Right ventricle myocardium inferior (tissue), 1 donor: ENCODE measurements around the gene GCDH. TPM values are rescaled to one million over a fixed set of nuclear protein-coding genes. Genes with fewer than 3 reads are reported as not detected.
A peak's percentile ranks its signal among the peaks of the same experiment; 100 is the strongest.

Experiments
- ATAC-seq: fragments of 200-7000 bp; cut with Tn5 transposase; one replicate; pipeline ENCODE4 v1.9.1; 2020; ENCODE audit warnings: mild to moderate bottlenecking, moderate library complexity
- DNase-seq: peaks from one replicate; pipeline ENCODE4 v3.0.0; 2021; ENCODE audit errors: missing footprints
- intact Hi-C: fragments of 100-400 bp; cut with DNase I; formaldehyde crosslinking; loops from one replicate; pipeline ENCODE4 v1.11.0; 2022
- total RNA-seq: library from RNA; stranded (reverse); fragmentation: NEBNext Ultra II Directional; extraction: Animal tissue kit (Norgen Biotek cat#: 25700); gene quantifications from one replicate; pipeline ENCODE4 v1.2.1, GENCODE V29; 2021
- donor health status: DM: no; HTN: yes; CAD: no; lungs with severe emphysema.

The GCDH gene
- total RNA-seq, 1 donor from 2014 or later = 33.4 TPM

GRCh38 chr19:12868540-12869112 lies 22.3 kb upstream of the GCDH start:
- ATAC-seq = no peak
- DNase-seq = no peak
- intact Hi-C loops = no loop called here

- DNase-seq (no peak), ATAC-seq (no peak)
- intact Hi-C loops = no loop called here
Observed at GRCh38 chr19:12871681-12872080, 19.3 kb upstream of the GCDH start.

GRCh38 chr19:12872255-12872654 lies 18.7 kb upstream of the GCDH start:
- DNase-seq = no peak
- intact Hi-C loops = no loop called here
- no peak for ATAC-seq

GRCh38 chr19:12872941-12873890 lies 17.7 kb upstream of the GCDH start:
- DNase-seq = no peak
- intact Hi-C loops = no loop called here

GRCh38 chr19:12873891-12874745 lies 16.8 kb upstream of the GCDH start:
- no peak for ATAC-seq
- intact Hi-C loops = no loop called here
- no peak for DNase-seq

More at GRCh38 chr19:12872941-12873890, 17.7 kb upstream of the GCDH start:
- peak; percentile 69 for ATAC-seq

GRCh38 chr19:12875086-12875485 lies 15.9 kb upstream of the GCDH start:
- ATAC-seq = no peak
- intact Hi-C loops = no loop called here
- no peak for DNase-seq

GRCh38 chr19:12880551-12881171 lies 10.3 kb upstream of the GCDH start:
- intact Hi-C loops = no loop called here
- ATAC-seq (peak; percentile 32), DNase-seq (no peak)

- DNase-seq = peak; percentile 98
- intact Hi-C loops = no loop called here
- ATAC-seq = peak; percentile 96
Observed at GRCh38 chr19:12881172-12881808, 9.7 kb upstream of the GCDH start, which contains the start of gene DNASE2. TSS of gene DNASE2 (minus strand) at chr19:12881449. CDS start at chr19:12881375, 74 bp downstream.

GRCh38 chr19:12882589-12882988 lies 8.4 kb upstream of the GCDH start:
- DNase-seq = no peak
- no peak for ATAC-seq
- intact Hi-C loops = no loop called here

- DNase-seq = no peak
Observed at GRCh38 chr19:12884202-12884601, 6.8 kb upstream of the GCDH start.

GRCh38 chr19:12884627-12884925 lies 6.4 kb upstream of the GCDH start:
- DNase-seq = no peak
- intact Hi-C loops = no loop called here
- no peak for ATAC-seq

More at GRCh38 chr19:12884202-12884601, 6.8 kb upstream of the GCDH start:
- ATAC-seq = no peak
- intact Hi-C loops = no loop called here

GRCh38 chr19:12884926-12885748 lies 5.8 kb upstream of the GCDH start:
- ATAC-seq = peak; percentile 20
- intact Hi-C loops = loop anchor here (5.0 kb wide), 1 partner anchor 82 kb away; the partner anchor contains the start of gene DAND5

GRCh38 chr19:12885749-12886650 lies 5.0 kb upstream of the GCDH start:
- DNase-seq = no peak
- intact Hi-C loops = loop anchor here (5.0 kb wide), 1 partner anchor 81 kb away; the partner anchor contains the start of gene DAND5
- ATAC-seq = no peak

More at GRCh38 chr19:12884926-12885748, 5.8 kb upstream of the GCDH start:
- peak; percentile 90 for DNase-seq

- DNase-seq (no peak), ATAC-seq (no peak)
- intact Hi-C loops = loop anchor here (5.0 kb wide), 1 partner anchor 81 kb away; the partner anchor contains the start of gene DAND5
Observed at GRCh38 chr19:12886651-12886968, 4.3 kb upstream of the GCDH start.

GRCh38 chr19:12886969-12887747 lies 3.8 kb upstream of the GCDH start, which contains the start of gene KLF1:
TSS of gene KLF1 (minus strand) at chr19:12887201. CDS start at chr19:12887140, 61 bp downstream.
- intact Hi-C loops = loop anchor here (5.0 kb wide), 1 partner anchor 80 kb away; the partner anchor contains the start of gene DAND5
- ATAC-seq = no peak
- DNase-seq = no peak
